ENCODE results near the gene HSPG2.

HSPG2 gene

GRCh38 chr1:21903638-21904453 is 33.3 kb downstream of the HSPG2 start:
- Histone ChIP-seq H3K4me1 (ENCODE audit: control insufficient read depth in 1 of 2, insufficient read depth in 2 of 2, low read length in 2 of 2) (peaks cover 71 to 76% of the 10 kb centered on the region in 2 experiments), H3K27ac (ENCODE audit: low read depth, low read length) (peak overlapping the region; percentile 88), H2BK5ac (ENCODE audit: low read depth, low read length, poor library complexity) (peak overlapping the region; percentile 65), H3K79me1 (ENCODE audit: low read length) (peaks cover 68% of the 10 kb centered on the region), H3K27me3 (ENCODE audit: insufficient read depth, low read length) (no peaks in the 10 kb centered on the region), H2AK5ac (ENCODE audit: low read length) (peak overlapping the region; percentile 65), H2BK120ac (ENCODE audit: insufficient read depth, low read length, poor library complexity) (peak overlapping the region; percentile 57), H2BK12ac (ENCODE audit: low read length) (peak overlapping the region; percentile 66), H3K14ac (ENCODE audit: low read length) (peak overlapping the region; percentile 68), H3K9me3 (ENCODE audit: insufficient read depth, low read depth, low read length) (no peaks in the 10 kb centered on the region), H3K9ac (ENCODE audit: low read length) (no peak overlapping the region), H4K91ac (ENCODE audit: low read depth, low read length) (peak overlapping the region; percentile 88), H3K36me3 (ENCODE audit: control insufficient read depth in 1 of 2, insufficient read depth in 2 of 2, low read length in 2 of 2) (no peaks in the 10 kb centered on the region), H4K8ac (ENCODE audit: low read depth, low read length) (peak overlapping the region; percentile 20), H4K12ac (ENCODE audit: low read depth, low read length) (no peak overlapping the region), H3K4me3 (ENCODE audit: low read depth, low read length) (no peak overlapping the region), H3K79me2 (ENCODE audit: control insufficient read depth, insufficient read depth, low read length, poor library complexity) (peaks cover 19% of the 10 kb centered on the region), H3K18ac (ENCODE audit: low read length) (peak overlapping the region; percentile 83), H3K4me2 (ENCODE audit: low read length) (no peak overlapping the region), H3K23ac (ENCODE audit: low read length) (no peak overlapping the region), H3K4ac (ENCODE audit: low read depth, low read length) (peak overlapping the region; percentile 21), H2AFZ (ENCODE audit: insufficient read depth, low read length, poor library complexity) (peak overlapping the region; percentile 12)
- DNase-seq = no peak
- no CpG with 5 or more reads among the region's 26 CpGs for WGBS (ENCODE audit: extremely low coverage, insufficient coverage, insufficient read length)

GRCh38 chr1:21902026-21903012 is 34.8 kb downstream of the HSPG2 start:
- H3K27me3 ChIP-seq (ENCODE audit: insufficient read depth, low read length) = no peaks in the 10 kb centered on the region
- peak overlapping the region; percentile 99 for H2BK12ac ChIP-seq (ENCODE audit: low read length)
- peak overlapping the region; percentile 98 for H2BK5ac ChIP-seq (ENCODE audit: low read depth, low read length, poor library complexity)
- H3K14ac ChIP-seq (ENCODE audit: low read length) = peak overlapping the region; percentile 96
- H4K91ac ChIP-seq (ENCODE audit: low read depth, low read length) = peak overlapping the region; percentile 99
- DNase-seq = peak; percentile 75 to 83
- H3K79me1 ChIP-seq (ENCODE audit: low read length) = peaks cover 75% of the 10 kb centered on the region
- H3K9ac ChIP-seq (ENCODE audit: low read length) = no peak overlapping the region
- H3K4me3 ChIP-seq (ENCODE audit: low read depth, low read length) = no peak overlapping the region
- H3K18ac ChIP-seq (ENCODE audit: low read length) = peak overlapping the region; percentile 93
- H4K8ac ChIP-seq (ENCODE audit: low read depth, low read length) = peak overlapping the region; percentile 78
- H3K4me1 ChIP-seq (ENCODE audit: control insufficient read depth in 1 of 2, insufficient read depth in 2 of 2, low read length in 2 of 2) = peaks cover 76 to 86% of the 10 kb centered on the region in 2 experiments
- peak overlapping the region; percentile 99 for H2BK120ac ChIP-seq (ENCODE audit: insufficient read depth, low read length, poor library complexity)
- H3K79me2 ChIP-seq (ENCODE audit: control insufficient read depth, insufficient read depth, low read length, poor library complexity) = peaks cover 20% of the 10 kb centered on the region
- H2AFZ ChIP-seq (ENCODE audit: insufficient read depth, low read length, poor library complexity) = peak overlapping the region; percentile 50
- H3K27ac ChIP-seq (ENCODE audit: low read depth, low read length) = peak overlapping the region; percentile 97
- H3K9me3 ChIP-seq (ENCODE audit: insufficient read depth, low read depth, low read length) = no peaks in the 10 kb centered on the region
- no CpG with 5 or more reads among the region's 20 CpGs for WGBS (ENCODE audit: extremely low coverage, insufficient coverage, insufficient read length)
- peak overlapping the region; percentile 11 for H3K4me2 ChIP-seq (ENCODE audit: low read length)
- peak overlapping the region; percentile 96 for H3K4ac ChIP-seq (ENCODE audit: low read depth, low read length)
- H4K12ac ChIP-seq (ENCODE audit: low read depth, low read length) = peak overlapping the region; percentile 65
- H3K23ac ChIP-seq (ENCODE audit: low read length) = no peak overlapping the region
- H2AK5ac ChIP-seq (ENCODE audit: low read length) = peak overlapping the region; percentile 50
- H3K36me3 ChIP-seq (ENCODE audit: control insufficient read depth in 1 of 2, insufficient read depth in 2 of 2, low read length in 2 of 2) = peaks cover 4 to 9% of the 10 kb centered on the region in 2 experiments

- H3K9ac ChIP-seq (ENCODE audit: low read length) = no peak overlapping the region
- H2AK5ac ChIP-seq (ENCODE audit: low read length) = peak overlapping the region; percentile 50
- H3K14ac ChIP-seq (ENCODE audit: low read length) = peak overlapping the region; percentile 96
- WGBS (ENCODE audit: extremely low coverage, insufficient coverage, insufficient read length) = no CpG with 5 or more reads among the region's 5 CpGs
- peak overlapping the region; percentile 97 for H3K27ac ChIP-seq (ENCODE audit: low read depth, low read length)
- H3K23ac ChIP-seq (ENCODE audit: low read length) = no peak overlapping the region
- peak overlapping the region; percentile 99 for H4K91ac ChIP-seq (ENCODE audit: low read depth, low read length)
- peak overlapping the region; percentile 49 for H4K12ac ChIP-seq (ENCODE audit: low read depth, low read length)
- no peaks in the 10 kb centered on the region for H3K9me3 ChIP-seq (ENCODE audit: insufficient read depth, low read depth, low read length)
- H2AFZ ChIP-seq (ENCODE audit: insufficient read depth, low read length, poor library complexity) = peak overlapping the region; percentile 50
- peaks cover 18% of the 10 kb centered on the region for H3K79me2 ChIP-seq (ENCODE audit: control insufficient read depth, insufficient read depth, low read length, poor library complexity)
- H2BK120ac ChIP-seq (ENCODE audit: insufficient read depth, low read length, poor library complexity) = peak overlapping the region; percentile 99
- H3K18ac ChIP-seq (ENCODE audit: low read length) = peak overlapping the region; percentile 93
- H3K36me3 ChIP-seq (ENCODE audit: control insufficient read depth in 1 of 2, insufficient read depth in 2 of 2, low read length in 2 of 2) = peaks cover 4 to 9% of the 10 kb centered on the region in 2 experiments
- no peak overlapping the region for H3K4me3 ChIP-seq (ENCODE audit: low read depth, low read length)
- H2BK12ac ChIP-seq (ENCODE audit: low read length) = peak overlapping the region; percentile 99
- H3K4me1 ChIP-seq (ENCODE audit: control insufficient read depth in 1 of 2, insufficient read depth in 2 of 2, low read length in 2 of 2) = peaks cover 74 to 86% of the 10 kb centered on the region in 2 experiments
- peak overlapping the region; percentile 98 for H2BK5ac ChIP-seq (ENCODE audit: low read depth, low read length, poor library complexity)
- peaks cover 69% of the 10 kb centered on the region for H3K79me1 ChIP-seq (ENCODE audit: low read length)
- no peak for DNase-seq
- H3K27me3 ChIP-seq (ENCODE audit: insufficient read depth, low read length) = no peaks in the 10 kb centered on the region
- peak overlapping the region; percentile 6 for H3K4me2 ChIP-seq (ENCODE audit: low read length)
- H3K4ac ChIP-seq (ENCODE audit: low read depth, low read length) = peak overlapping the region; percentile 96
- peak overlapping the region; percentile 78 for H4K8ac ChIP-seq (ENCODE audit: low read depth, low read length)
Measured at GRCh38 chr1:21901473-21901847, 35.6 kb downstream of the HSPG2 start.

Data from trophoblast cell (in vitro differentiated cells and primary cell).